ENCODE measurements around the gene MRPL51.
"Not testable (repeated sequence)": the region's sequence is repeated elsewhere in the genome, so short reads cannot be mapped to it uniquely, and the experiment has no call there.

- TF ChIP-seq CTCF (IDR thresholded peaks at IDR 0.05); ZFX (IDR thresholded peaks at IDR 0.05; ENCODE audit: borderline replicate concordance): not testable (repeated sequence)
Observed at GRCh38 chr12:6497291-6497690, 4.2 kb upstream of the MRPL51 start.

Data from 22Rv1 (cell line).